Activated CD8-positive, alpha-beta memory T cell treated with anti-CD3 and anti-CD28 coated beads, Interleukin-2, amount 50 U/mL, for 24 hours (primary cell): Measurements from ENCODE around the gene ALG1L2.
"Not testable (repeated sequence)": the region's sequence is repeated elsewhere in the genome, so short reads cannot be mapped to it uniquely, and the experiment has no call there.

Experiments
- DNase-seq: peaks from one replicate; pipeline ENCODE4 v3.0.0-alpha.2; 2020; ENCODE audit errors: extremely low read depth

ALG1L2 gene

GRCh38 chr3:130122891-130123775, 41.5 kb downstream of the ALG1L2 start:
- DNase-seq, result not testable (repeated sequence)

DNA sequence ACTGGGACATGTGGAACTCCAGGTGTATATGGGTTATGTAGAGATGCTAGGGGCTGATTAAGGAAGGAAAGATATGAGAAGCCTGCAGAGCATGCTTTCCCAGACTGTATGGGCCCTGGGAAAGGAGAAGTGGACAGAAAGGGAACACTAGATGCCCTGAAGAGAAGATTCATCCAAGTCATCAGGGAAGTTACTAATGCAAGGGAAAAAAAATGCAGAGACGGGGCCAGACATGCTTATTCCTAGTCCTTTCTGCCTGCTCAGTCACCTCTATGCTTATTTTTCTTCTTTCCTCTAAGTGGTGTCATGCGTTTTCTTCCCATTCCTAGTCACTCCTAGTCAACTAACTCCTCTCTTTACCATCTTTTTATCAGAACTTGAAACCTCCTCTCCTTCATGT, 43.8 kb downstream of the ALG1L2 start:
- DNase-seq, result not testable (repeated sequence)

DNA sequence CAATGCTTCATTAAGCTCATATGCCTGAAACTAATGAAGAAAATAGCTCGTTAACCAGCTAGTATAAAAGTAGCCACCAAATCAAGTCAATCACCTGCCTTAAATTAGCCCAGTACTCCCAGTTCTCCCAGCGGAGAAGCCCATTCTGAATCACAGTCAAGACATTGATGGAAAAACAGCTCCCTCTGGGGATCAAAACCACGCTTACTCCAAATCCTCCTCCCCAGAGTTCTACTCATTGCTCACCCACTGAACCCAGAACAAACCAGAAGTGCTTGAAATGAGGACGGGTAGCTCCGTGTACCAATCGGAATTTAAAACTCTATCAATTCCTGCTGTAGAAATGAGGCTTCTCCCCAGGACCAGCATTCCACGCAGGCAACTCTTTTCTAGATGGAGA, 54.7 kb downstream of the ALG1L2 start:
- not testable (repeated sequence) for DNase-seq

DNA sequence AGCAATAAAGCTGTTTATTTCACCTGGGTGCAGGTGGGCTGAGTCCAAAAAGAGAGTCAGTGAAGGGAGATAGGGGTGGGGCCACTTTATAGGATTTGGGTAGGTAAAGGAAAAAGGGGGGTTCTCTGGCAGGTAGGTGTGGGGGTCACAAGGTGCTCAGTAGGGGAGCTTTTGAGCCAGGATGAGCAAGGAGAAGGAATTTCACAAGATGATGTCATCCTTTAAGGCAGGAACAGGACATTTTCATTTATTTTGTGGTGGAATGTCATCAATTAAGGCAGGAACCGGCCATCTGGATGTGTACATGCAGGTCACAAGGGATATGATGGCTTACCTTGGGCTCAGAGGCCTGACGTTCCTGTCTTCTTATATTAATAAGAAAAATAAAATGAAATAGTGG, 56.1 kb downstream of the ALG1L2 start:
- DNase-seq, result not testable (repeated sequence)

DNA sequence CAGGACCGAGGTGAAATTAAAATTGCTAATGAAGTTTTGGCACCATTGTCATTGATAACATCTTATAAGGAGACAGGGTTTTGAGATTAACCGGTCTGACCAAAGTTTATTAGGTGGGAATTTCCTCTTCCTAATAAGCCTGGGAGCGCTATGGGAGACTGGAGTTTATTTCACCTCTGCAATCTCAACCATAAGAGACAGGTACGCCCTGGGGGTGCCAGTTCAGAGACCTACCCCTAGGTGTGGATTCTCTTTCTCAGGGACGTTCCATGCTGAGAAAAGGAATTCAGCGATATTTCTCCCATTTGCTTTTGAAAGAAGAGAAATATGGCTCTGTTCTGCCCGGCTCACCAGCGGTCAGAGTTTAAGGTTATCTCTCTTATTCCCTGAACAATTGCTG, 57.4 kb downstream of the ALG1L2 start:
- not testable (repeated sequence) for DNase-seq

DNA sequence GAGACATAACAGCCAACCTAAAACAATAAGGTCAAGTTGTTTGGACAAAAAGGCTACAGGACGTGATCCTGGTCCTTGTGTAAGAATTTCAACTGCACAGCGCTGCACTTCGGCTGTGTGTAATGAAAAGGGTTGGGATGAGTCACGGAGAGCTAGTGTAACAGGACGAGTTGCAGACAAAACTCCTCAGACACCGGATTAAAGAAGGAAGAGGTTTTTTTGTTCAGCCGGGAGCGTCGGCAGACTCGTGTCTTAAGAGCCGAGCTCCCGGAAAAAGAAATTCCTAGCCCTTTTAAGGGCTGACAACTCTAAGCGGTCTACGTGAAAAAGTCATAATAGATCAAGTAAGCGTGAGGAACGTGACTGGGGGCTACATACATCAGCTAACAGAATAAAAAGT, 59.1 kb downstream of the ALG1L2 start:
- DNase-seq, result not testable (repeated sequence)

GRCh38 chr3:130143648-130144327, 62.2 kb downstream of the ALG1L2 start:
- not testable (repeated sequence) for DNase-seq

DNA sequence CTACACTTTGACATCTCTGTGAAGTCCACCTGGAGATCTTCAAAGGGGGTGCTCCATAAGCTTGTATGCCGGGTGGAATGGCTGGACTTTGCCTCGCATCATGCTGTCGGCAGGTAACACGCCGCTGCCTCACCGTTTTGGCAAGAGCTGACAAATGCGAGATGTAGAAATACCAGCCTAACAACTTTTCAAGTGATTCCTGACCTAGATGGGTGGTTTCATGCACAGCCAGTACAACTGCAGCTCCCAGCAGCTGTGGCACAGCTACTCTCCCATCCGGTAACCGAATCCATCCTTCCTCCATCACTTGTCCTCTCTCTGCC, 62.7 kb downstream of the ALG1L2 start:
- DNase-seq, result not testable (repeated sequence)

DNA sequence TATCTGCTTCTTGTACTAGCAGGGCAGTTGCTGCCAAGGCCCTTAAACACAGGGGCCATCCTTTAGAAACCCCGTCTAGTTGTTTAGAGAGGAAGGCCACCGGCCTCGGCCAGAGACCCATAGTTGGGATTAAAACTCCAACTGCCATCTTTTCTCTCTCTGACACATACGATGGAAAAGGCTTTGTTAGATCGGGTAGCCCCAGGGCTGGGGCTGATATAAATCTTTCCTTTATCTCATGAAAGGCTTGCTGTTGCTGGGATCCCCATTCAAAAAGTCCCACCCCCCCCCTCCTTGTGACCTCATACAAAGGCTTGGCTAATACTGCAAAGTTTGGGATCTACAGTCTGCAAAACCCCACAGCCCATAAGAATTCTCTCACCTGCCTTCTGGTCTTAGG, 63.8 kb downstream of the ALG1L2 start:
- DNase-seq, result not testable (repeated sequence)

- not testable (repeated sequence) for DNase-seq
These were observed 64.8 kb downstream of the ALG1L2 start for GRCh38 chr3:130146465-130146864.
